Measurements from ENCODE around the gene TBC1D23.

DNA sequence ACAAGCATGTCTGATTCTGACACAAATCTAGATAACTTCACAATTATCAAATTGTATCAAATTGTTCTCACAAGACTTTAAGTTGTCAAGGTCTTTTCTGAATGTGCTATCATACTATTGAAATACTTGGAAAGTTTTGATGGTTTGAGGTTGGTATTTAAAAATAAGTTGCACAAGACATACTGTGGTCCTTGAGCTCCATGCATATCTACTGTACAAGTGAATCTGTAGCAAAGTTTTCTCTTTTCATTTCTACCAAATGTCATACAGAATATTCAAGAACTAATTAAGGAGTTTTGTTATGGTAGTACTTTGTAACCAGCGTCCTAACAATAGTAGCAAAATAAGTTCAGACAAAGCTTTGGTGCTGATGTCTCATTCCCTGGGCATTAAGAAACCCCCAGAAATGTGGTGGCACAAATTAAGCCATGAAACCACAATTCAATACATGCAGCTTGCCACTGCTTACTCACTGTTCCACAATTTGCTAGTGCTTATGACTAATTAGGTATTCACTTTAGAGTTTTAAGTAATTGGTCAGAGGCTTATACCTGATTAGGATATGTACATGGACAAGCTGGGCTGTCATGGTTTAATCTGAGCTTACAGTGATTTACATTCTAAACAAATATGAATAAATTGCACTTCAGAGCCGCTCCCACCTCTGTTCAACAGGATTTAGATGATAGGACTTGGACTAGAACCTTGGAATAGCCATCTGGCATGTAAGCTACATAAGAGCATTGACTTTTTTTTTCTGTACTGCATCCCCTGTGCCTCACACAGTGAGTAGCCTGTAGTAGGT lies 8.8 kb downstream of the TBC1D23 start:
- TF ChIP-seq POLR2AphosphoS5 (IDR thresholded peaks at IDR 0.05; ENCODE audit: low read depth, low read length) (no peak), TAF1 (IDR thresholded peaks at IDR 0.05; ENCODE audit: low read depth, low read length) (no peak), POU2F2 (IDR thresholded peaks at IDR 0.05; ENCODE audit: low read depth, low read length) (no peak)
